Measurements from ENCODE around the gene PPIF. TPM values are rescaled to one million over a fixed set of nuclear protein-coding genes. Genes with fewer than 3 reads are reported as not detected.

Gene PPIF
- total RNA-seq, 1 donor, result 39.1 TPM

DNA sequence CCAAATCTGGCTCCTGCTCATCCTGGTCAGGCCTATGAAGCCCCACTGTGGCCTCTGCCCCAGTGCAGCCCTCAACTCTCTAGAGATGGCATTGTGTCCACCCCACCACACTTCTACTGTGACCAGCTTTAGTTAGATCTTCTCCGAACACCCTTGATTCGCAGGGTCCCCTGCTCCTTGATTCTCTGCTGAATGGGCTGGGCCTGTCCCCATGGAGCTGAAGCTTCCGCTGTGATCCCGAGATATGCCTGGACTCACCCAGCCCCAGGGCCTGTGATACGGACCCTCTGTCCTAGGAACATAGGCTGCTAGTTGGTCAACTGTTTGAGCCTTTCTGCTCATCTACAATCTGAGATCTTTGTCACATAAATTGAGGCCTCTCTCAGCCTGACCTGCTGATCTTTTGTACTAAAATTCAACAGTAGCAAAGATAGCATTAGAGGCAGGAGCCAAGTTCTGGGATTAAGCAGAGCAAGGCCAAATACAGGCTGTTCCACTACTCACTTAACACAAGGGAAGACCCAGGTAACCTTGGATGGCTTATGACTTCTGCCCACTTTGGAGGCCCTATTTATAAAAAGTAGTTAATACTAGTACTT, 6.5 kb upstream of the PPIF start:
- Histone ChIP-seq H3K79me2 (ENCODE audit: insufficient read depth, low read length) (no peaks in the 10 kb centered on the region), H3K27ac (ENCODE audit: low read depth, low read length) (no peak overlapping the region), H3K36me3 (ENCODE audit: insufficient read depth, low read length) (no peaks in the 10 kb centered on the region), H3K4me1 (ENCODE audit: insufficient read depth, low read length) (no peaks in the 10 kb centered on the region), H2AFZ (ENCODE audit: low read length) (no peak overlapping the region), H3K4me3 (ENCODE audit: insufficient read depth, low read length) (no peak overlapping the region), H3K4me2 (ENCODE audit: insufficient read depth, low read length) (no peak overlapping the region), H3K27me3 (ENCODE audit: insufficient read depth, low read length) (no peaks in the 10 kb centered on the region), H3K9me3 (ENCODE audit: low read depth, low read length) (no peaks in the 10 kb centered on the region), H4K20me1 (ENCODE audit: insufficient read depth, low read length) (no peaks in the 10 kb centered on the region)
- TF ChIP-seq CTCF (IDR thresholded peaks at IDR 0.05; ENCODE audit: extremely low read depth, low read depth, low read length), result no peak
- DNase-seq (ENCODE audit: insufficient read length, low spot score, missing footprints), result no peak

- H3K4me2 ChIP-seq (ENCODE audit: insufficient read depth, low read length), result no peak overlapping the region
- H3K79me2 ChIP-seq (ENCODE audit: insufficient read depth, low read length), result peaks cover 6% of the 10 kb centered on the region
- DNase-seq (ENCODE audit: insufficient read length, low spot score, missing footprints), result peak; percentile 63
- H4K20me1 ChIP-seq (ENCODE audit: insufficient read depth, low read length), result no peaks in the 10 kb centered on the region
- peaks cover 5% of the 10 kb centered on the region for H3K4me1 ChIP-seq (ENCODE audit: insufficient read depth, low read length)
- no peaks in the 10 kb centered on the region for H3K36me3 ChIP-seq (ENCODE audit: insufficient read depth, low read length)
- no peaks in the 10 kb centered on the region for H3K27me3 ChIP-seq (ENCODE audit: insufficient read depth, low read length)
- TF ChIP-seq CTCF (IDR thresholded peaks at IDR 0.05; ENCODE audit: extremely low read depth, low read depth, low read length), result no peak
- H2AFZ ChIP-seq (ENCODE audit: low read length), result no peak overlapping the region
- H3K4me3 ChIP-seq (ENCODE audit: insufficient read depth, low read length), result no peak overlapping the region
- H3K27ac ChIP-seq (ENCODE audit: low read depth, low read length), result no peak overlapping the region
- H3K9me3 ChIP-seq (ENCODE audit: low read depth, low read length), result no peaks in the 10 kb centered on the region
Measured at GRCh38 chr10:79342295-79342761, 4.9 kb upstream of the PPIF start.

GRCh38 chr10:79342811-79343561, 4.3 kb upstream of the PPIF start:
- Histone ChIP-seq H3K79me2 (ENCODE audit: insufficient read depth, low read length) (peaks cover 12% of the 10 kb centered on the region), H3K27me3 (ENCODE audit: insufficient read depth, low read length) (no peaks in the 10 kb centered on the region), H3K4me2 (ENCODE audit: insufficient read depth, low read length) (no peak overlapping the region), H3K4me3 (ENCODE audit: insufficient read depth, low read length) (no peak overlapping the region), H2AFZ (ENCODE audit: low read length) (no peak overlapping the region), H3K4me1 (ENCODE audit: insufficient read depth, low read length) (peaks cover 5% of the 10 kb centered on the region), H3K36me3 (ENCODE audit: insufficient read depth, low read length) (no peaks in the 10 kb centered on the region), H3K9me3 (ENCODE audit: low read depth, low read length) (no peaks in the 10 kb centered on the region), H3K27ac (ENCODE audit: low read depth, low read length) (no peak overlapping the region), H4K20me1 (ENCODE audit: insufficient read depth, low read length) (no peaks in the 10 kb centered on the region)
- DNase-seq (ENCODE audit: insufficient read length, low spot score, missing footprints), result no peak
- TF ChIP-seq CTCF (IDR thresholded peaks at IDR 0.05; ENCODE audit: extremely low read depth, low read depth, low read length), result no peak

- Histone ChIP-seq H3K4me1 (ENCODE audit: insufficient read depth, low read length) (peaks cover 22% of the 10 kb centered on the region), H3K36me3 (ENCODE audit: insufficient read depth, low read length) (peaks cover 9% of the 10 kb centered on the region), H3K79me2 (ENCODE audit: insufficient read depth, low read length) (peaks cover 29% of the 10 kb centered on the region), H3K27me3 (ENCODE audit: insufficient read depth, low read length) (no peaks in the 10 kb centered on the region), H3K4me3 (ENCODE audit: insufficient read depth, low read length) (no peak overlapping the region), H3K9me3 (ENCODE audit: low read depth, low read length) (no peaks in the 10 kb centered on the region), H2AFZ (ENCODE audit: low read length) (no peak overlapping the region), H4K20me1 (ENCODE audit: insufficient read depth, low read length) (peaks cover 13% of the 10 kb centered on the region), H3K27ac (ENCODE audit: low read depth, low read length) (no peak overlapping the region), H3K4me2 (ENCODE audit: insufficient read depth, low read length) (no peak overlapping the region)
- TF ChIP-seq CTCF (IDR thresholded peaks at IDR 0.05; ENCODE audit: extremely low read depth, low read depth, low read length), result no peak
- DNase-seq (ENCODE audit: insufficient read length, low spot score, missing footprints), result no peak
Measured at GRCh38 chr10:79344502-79345195, 2.6 kb upstream of the PPIF start.

All from osteoblast (primary cell).